GM12872 (cell line): Measurements from ENCODE around the gene DTX3L.

Experiments used
- TF ChIP-seq, protein P1 (sequence below): IDR thresholded peaks from 3 replicates; pipeline ENCODE4 v1.5.1; 2011; ENCODE audit warnings: low read depth, mild to moderate bottlenecking, low read length, moderate library complexity; ENCODE audit not compliant: insufficient read depth

The DTX3L gene

DNA sequence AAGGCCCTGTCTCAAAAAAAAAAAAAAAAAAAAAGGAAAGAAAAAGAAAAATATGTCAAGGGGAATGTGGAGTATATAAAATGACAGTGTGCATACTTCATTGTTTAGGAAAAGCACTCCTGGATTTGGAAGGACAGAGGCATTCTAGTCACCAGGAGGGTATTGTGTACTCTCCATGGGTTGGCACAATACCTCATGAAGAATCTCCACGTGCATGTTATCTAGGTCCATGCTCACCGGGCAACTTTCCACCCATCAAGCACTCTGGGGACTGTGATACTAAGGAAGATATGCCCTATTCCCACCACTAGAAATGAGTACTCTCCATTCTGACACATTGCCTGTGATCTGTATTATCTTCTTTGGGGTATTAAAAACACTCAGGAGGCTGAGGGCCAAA, 34.0 kb upstream of the DTX3L start:
- TF ChIP-seq, protein P1, sequence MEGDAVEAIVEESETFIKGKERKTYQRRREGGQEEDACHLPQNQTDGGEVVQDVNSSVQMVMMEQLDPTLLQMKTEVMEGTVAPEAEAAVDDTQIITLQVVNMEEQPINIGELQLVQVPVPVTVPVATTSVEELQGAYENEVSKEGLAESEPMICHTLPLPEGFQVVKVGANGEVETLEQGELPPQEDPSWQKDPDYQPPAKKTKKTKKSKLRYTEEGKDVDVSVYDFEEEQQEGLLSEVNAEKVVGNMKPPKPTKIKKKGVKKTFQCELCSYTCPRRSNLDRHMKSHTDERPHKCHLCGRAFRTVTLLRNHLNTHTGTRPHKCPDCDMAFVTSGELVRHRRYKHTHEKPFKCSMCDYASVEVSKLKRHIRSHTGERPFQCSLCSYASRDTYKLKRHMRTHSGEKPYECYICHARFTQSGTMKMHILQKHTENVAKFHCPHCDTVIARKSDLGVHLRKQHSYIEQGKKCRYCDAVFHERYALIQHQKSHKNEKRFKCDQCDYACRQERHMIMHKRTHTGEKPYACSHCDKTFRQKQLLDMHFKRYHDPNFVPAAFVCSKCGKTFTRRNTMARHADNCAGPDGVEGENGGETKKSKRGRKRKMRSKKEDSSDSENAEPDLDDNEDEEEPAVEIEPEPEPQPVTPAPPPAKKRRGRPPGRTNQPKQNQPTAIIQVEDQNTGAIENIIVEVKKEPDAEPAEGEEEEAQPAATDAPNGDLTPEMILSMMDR: no peak

DNA sequence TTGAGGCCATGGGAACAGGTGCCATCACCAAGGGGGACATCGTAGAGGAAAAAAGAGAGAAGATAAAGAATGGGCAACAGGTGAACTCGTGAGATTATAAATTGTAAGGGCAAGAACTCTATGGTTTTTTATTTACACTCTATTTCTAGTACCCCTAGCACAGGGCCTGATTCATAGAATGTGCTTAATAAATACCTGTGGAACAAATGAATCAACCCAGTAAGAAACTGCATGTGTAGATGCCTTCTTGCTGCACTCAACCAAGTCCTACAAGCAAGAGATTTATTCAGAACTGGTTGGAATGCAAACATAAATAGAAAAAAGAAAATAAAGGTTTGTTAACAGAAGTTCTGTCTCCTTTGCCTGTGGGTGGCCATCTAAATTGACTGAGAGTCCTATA, 30.7 kb upstream of the DTX3L start:
- TF ChIP-seq, protein P1: no peak

DNA sequence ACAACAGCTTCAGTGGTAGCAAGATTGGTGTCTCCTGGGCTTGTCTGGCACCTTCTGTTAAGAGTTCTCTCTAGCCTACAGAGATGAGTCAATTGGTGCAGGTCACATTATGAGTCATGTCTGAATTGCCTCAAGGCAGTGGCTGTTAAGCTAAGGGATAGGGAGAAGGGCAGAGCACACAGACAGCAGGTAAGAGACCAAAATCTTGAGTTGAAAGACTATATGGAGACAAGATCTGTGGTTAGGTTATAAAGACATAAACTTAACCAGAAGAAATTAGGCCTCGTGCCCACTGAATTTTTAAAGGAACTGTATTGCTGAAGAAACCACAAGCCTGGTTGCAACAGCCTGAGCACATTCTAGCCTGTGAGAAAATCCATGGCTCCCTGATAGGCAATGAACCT, 30.2 kb upstream of the DTX3L start:
- TF ChIP-seq, protein P1: no peak

DNA sequence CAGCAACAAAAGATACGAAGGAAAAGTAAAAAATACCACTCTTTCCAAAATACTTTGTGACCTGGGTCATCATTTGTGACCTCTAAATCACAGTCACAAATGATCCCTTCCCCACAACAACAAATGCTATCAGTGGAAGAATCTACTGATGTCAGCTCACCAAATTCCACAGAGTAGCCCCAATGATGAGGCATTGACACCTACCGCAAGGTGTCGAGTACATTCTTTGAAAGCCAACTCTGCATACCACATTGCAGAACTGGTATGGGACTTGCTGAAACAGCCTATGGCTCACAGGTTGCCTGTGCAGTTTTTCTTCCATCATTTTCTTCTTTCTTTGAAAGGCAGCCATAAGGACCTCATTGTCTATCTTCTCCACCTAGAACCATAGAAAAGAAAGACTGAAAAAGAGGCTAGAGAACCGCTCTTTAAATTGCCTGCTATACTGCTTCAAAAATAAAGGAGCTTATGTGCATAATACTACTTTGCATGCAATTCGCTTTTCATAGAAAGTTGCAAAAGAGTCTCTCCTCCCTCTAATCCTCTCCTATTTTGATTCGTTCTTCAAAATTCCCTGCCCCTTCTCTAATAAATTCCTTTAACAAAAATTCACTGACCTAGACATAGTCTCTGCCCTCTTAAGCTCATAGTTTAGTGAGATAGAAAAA, 28.0 kb upstream of the DTX3L start:
- TF ChIP-seq, protein P1: no peak

DNA sequence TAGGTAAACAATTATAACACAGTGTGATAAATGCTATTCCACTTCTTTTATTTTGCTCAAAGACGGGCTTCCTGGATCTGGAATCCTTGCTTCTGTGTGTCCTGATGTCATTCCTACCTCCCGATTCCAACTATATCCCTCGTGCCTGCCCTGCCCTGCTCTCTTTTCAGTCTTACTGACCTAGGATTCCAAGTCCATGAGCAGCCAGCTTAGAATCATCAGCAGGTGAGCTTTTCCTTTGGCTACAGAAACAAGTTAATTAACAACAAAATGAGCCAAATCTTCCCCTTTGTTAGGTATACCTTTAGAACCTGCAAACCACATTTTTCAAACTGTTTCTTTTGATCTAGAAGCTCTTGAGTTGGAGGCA, 27.5 kb upstream of the DTX3L start:
- TF ChIP-seq, protein P1: no peak

DNA sequence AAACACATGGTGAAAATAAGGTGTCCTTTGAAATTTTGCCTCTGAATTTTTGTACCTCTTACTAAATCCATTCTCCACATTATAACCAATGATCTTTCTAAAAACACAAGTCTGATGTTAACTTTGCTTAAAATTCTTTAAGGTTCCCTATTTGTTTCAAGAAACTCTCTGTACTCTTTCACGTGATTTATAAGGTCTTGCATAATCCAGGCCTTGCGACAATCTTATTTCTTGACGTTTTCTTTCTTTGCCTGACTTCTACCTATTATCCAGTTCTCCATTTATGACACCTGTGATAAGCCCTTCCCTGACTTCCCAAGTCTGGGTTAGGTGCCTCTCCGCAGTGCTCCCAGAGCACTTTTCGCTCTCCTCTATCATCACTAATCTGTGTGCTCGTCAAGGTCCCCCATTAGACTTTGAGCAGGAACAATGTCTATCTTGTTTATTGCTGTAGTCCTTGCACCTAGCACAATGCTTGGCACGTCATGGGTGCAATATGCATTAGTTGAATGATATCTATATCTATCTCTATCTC, 25.1 kb upstream of the DTX3L start:
- TF ChIP-seq, protein P1: no peak

DNA sequence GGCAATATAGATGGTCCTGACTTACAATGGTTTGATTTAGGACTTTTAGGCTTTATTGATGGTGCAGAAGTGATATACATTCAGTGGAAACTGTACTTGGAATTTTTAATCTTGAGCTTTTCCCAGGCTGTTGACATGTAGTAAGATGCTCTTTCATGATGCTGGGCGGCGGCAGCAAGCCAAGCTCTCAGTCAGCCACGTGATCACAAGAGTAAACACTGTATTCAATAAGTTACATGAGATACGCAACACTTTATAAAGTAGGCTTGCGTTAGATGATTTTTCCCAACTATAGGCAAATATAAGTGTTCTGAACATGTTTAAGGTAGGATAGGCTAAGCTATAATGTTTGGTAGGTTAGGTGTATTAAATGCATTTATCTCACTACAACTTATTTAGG, 18.0 kb upstream of the DTX3L start:
- TF ChIP-seq, protein P1: no peak
